ENCODE results near the gene VPS26B.

VPS26B gene

GRCh38 chr11:134215836-134216235 is 8.6 kb upstream of the VPS26B start:
- Histone ChIP-seq H3K9me3 (ENCODE audit: severe bottlenecking) (no peaks in the 10 kb centered on the region), H3K4me3 (ENCODE audit: low read depth, low read length) (no peak overlapping the region), H3K27ac (no peak overlapping the region), H3K36me3 (peaks cover 78% of the 10 kb centered on the region), H3K27me3 (ENCODE audit: insufficient read depth, low read depth, severe bottlenecking) (no peaks in the 10 kb centered on the region)
- no peak for TF ChIP-seq CTCF (IDR thresholded peaks at IDR 0.05; ENCODE audit: low read depth, low read length)
- DNase-seq = no peak

- H3K4me3 ChIP-seq (ENCODE audit: low read depth, low read length) = no peak overlapping the region
- no peak for TF ChIP-seq CTCF (IDR thresholded peaks at IDR 0.05; ENCODE audit: low read depth, low read length)
- no peak for DNase-seq
- no peak overlapping the region for H3K27ac ChIP-seq
- peaks cover 75% of the 10 kb centered on the region for H3K36me3 ChIP-seq
- no peaks in the 10 kb centered on the region for H3K9me3 ChIP-seq (ENCODE audit: severe bottlenecking)
- H3K27me3 ChIP-seq (ENCODE audit: insufficient read depth, low read depth, severe bottlenecking) = no peaks in the 10 kb centered on the region
These were observed 7.7 kb upstream of the VPS26B start for GRCh38 chr11:134216816-134217215.

GRCh38 chr11:134223121-134223520 is 1.4 kb upstream of the VPS26B start:
- no peaks in the 10 kb centered on the region for H3K9me3 ChIP-seq (ENCODE audit: severe bottlenecking)
- H3K27me3 ChIP-seq (ENCODE audit: insufficient read depth, low read depth, severe bottlenecking) = no peaks in the 10 kb centered on the region
- H3K36me3 ChIP-seq = peaks cover 54% of the 10 kb centered on the region
- DNase-seq = no peak
- H3K27ac ChIP-seq = peak overlapping the region; percentile 95
- no peak for TF ChIP-seq CTCF (IDR thresholded peaks at IDR 0.05; ENCODE audit: low read depth, low read length)
- H3K4me3 ChIP-seq (ENCODE audit: low read depth, low read length) = peak overlapping the region; percentile 90

GRCh38 chr11:134224710-134225664 is 516 bp downstream of the VPS26B start:
- H3K27me3 ChIP-seq (ENCODE audit: insufficient read depth, low read depth, severe bottlenecking) = no peaks in the 10 kb centered on the region
- peak; percentile 58 for DNase-seq
- H3K36me3 ChIP-seq = peaks cover 38% of the 10 kb centered on the region
- H3K4me3 ChIP-seq (ENCODE audit: low read depth, low read length) = peak overlapping the region; percentile 90
- no peak for TF ChIP-seq CTCF (IDR thresholded peaks at IDR 0.05; ENCODE audit: low read depth, low read length)
- no peaks in the 10 kb centered on the region for H3K9me3 ChIP-seq (ENCODE audit: severe bottlenecking)
- H3K27ac ChIP-seq = peak overlapping the region; percentile 95

- H3K4me3 ChIP-seq (ENCODE audit: low read depth, low read length) = no peak overlapping the region
- H3K27ac ChIP-seq = no peak overlapping the region
- H3K9me3 ChIP-seq (ENCODE audit: severe bottlenecking) = no peaks in the 10 kb centered on the region
- H3K27me3 ChIP-seq (ENCODE audit: insufficient read depth, low read depth, severe bottlenecking) = no peaks in the 10 kb centered on the region
- DNase-seq = no peak
- H3K36me3 ChIP-seq = peaks cover 26% of the 10 kb centered on the region
- TF ChIP-seq CTCF (IDR thresholded peaks at IDR 0.05; ENCODE audit: low read depth, low read length) = no peak
These were observed 2.4 kb downstream of the VPS26B start for GRCh38 chr11:134226806-134227325.
